Bronchial epithelial cell (primary cell): ENCODE results near the gene RCOR2. TPM values are rescaled to one million over a fixed set of nuclear protein-coding genes. Genes with fewer than 3 reads are reported as not detected.
"Not testable (repeated sequence)": the region's sequence is repeated elsewhere in the genome, so short reads cannot be mapped to it uniquely, and the experiment has no call there.

ENCODE experiments used
- DNase-seq: peaks from one replicate; pipeline ENCODE4 v3.0.0-alpha.2; 2010; ENCODE audit warnings: low read depth
- FAIRE-seq: peaks from 2 replicates; lab custom pipeline; 2011; peaks lifted over from hg19 to GRCh38; lab: Jason Lieb, UNC
- H3K27me3 ChIP-seq: 2 replicates; pipeline ENCODE4 v1.5.1; 2011; ENCODE audit warnings: low read length; ENCODE audit not compliant: control insufficient read depth, insufficient read depth
- H3K36me3 ChIP-seq: 2 replicates; pipeline ENCODE4 v1.5.1; 2011; ENCODE audit warnings: low read length; ENCODE audit not compliant: control insufficient read depth, insufficient read depth
- H3K4me3 ChIP-seq: 2 replicates; pipeline ENCODE4 v1.5.1; 2011; ENCODE audit warnings: mild to moderate bottlenecking, low read depth, low read length, control low read depth
- CTCF ChIP-seq: IDR thresholded peaks from 2 replicates; pipeline ENCODE4 v1.5.1; 2011; ENCODE audit warnings: mild to moderate bottlenecking, moderate library complexity, low read length, control low read depth, inconsistent platforms; ENCODE audit not compliant: insufficient read depth, severe bottlenecking
- total RNA-seq: library from RNA; depleted of rRNA; stranded (reverse); fragments of >200 nt; gene quantifications from 2 replicates; pipeline ENCODE4 v1.2.1, GENCODE V29; 2014

Gene RCOR2
- total RNA-seq, 1 donor from 2014 or later = 2.4 TPM

DNA sequence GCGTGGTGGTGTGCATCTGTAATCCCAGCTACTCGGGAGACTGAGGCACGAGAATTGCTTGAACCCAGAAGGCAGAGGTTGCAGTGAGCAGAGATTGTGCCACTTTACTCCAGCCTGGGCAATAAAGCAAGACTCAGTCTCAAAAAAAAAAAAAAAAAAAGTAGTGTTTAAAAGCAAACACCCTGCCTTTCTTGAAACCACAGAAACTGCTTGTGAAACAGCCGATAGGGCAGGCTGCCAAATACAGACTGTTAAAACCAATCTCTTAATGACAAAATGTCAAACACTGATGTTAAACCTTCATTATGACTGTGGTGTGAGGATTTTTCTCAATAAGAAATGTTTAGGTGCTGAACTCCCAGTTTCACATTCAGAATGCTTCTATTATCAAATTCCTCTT lies 50.8 kb downstream of the RCOR2 start:
- Histone ChIP-seq H3K4me3 (no peak overlapping the region), H3K36me3 (peaks cover 6% of the 10 kb centered on the region), H3K27me3 (no peaks in the 10 kb centered on the region)
- peak; percentile 55 for DNase-seq
- no peak for FAIRE-seq
- no peak for TF ChIP-seq CTCF

DNA sequence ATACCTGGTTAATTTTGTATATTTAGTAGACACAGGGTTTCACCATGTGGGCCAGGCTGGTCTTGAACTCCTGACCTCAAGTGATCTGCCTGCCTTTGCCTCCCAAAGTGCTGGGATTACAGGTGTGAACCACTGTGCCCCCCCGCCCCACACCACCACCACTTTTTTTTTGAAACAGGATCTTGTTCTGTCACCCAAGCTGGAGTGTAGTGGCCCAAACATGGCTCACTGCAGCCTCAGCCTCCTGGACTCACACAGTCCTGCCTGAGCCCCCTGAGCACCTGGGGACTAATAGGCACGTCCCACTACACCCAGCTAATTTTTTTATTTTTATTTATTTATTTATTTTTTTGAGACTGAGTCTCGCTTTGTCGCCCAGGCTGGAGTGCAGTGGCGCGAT lies 53.3 kb downstream of the RCOR2 start:
- FAIRE-seq = not testable (repeated sequence)

GRCh38 chr11:63862923-63863322 lies 54.0 kb downstream of the RCOR2 start:
- DNase-seq (no peak), FAIRE-seq (no peak)
- Histone ChIP-seq H3K27me3 (no peaks in the 10 kb centered on the region), H3K36me3 (peaks cover 4% of the 10 kb centered on the region), H3K4me3 (no peak overlapping the region)
- TF ChIP-seq CTCF = no peak

More for the DNA sequence above, 53.3 kb downstream of the RCOR2 start:
- H3K4me3 ChIP-seq, H3K36me3 ChIP-seq, H3K27me3 ChIP-seq, DNase-seq: not testable (repeated sequence)

Other genes starting within 250 kb of the RCOR2 start
- gene ATL3, start 245.8 kb downstream of the RCOR2 start, total RNA-seq = 63.7 and 81.0 TPM in 2 replicates
- 29.0 and 38.5 TPM in 2 replicates for gene RTN3, start 235.7 kb downstream of the RCOR2 start, total RNA-seq
- 2.4 and 2.9 TPM in 2 replicates for gene ZFTA, start 148.4 kb downstream of the RCOR2 start, total RNA-seq
- gene SPINDOC, start 103.7 kb downstream of the RCOR2 start, total RNA-seq = 3.4 and 6.7 TPM in 2 replicates
- 10.5 and 21.0 TPM in 2 replicates for gene MARK2, start 78.1 kb downstream of the RCOR2 start, total RNA-seq
- 4.5 and 7.4 TPM in 2 replicates for gene NAA40, start 21.8 kb upstream of the RCOR2 start, total RNA-seq
- 266 and 382 TPM in 2 replicates for gene COX8A, start 57.5 kb upstream of the RCOR2 start, total RNA-seq
- gene OTUB1, start 69.3 kb upstream of the RCOR2 start, total RNA-seq = 43.5 and 51.1 TPM in 2 replicates
- 0.26 and 1.5 TPM in 2 replicates for gene FLRT1, start 118.8 kb upstream of the RCOR2 start, total RNA-seq
- gene MACROD1, start 248.9 kb upstream of the RCOR2 start, total RNA-seq = 17.9 and 21.4 TPM in 2 replicates